ENCODE measurements around the gene KNL1.
"Not testable (repeated sequence)": the region's sequence is repeated elsewhere in the genome, so short reads cannot be mapped to it uniquely, and the experiment has no call there.

The KNL1 gene

GRCh38 chr15:40650479-40650878 lies 56.4 kb downstream of the KNL1 start:
- DNase-seq (ENCODE audit: low read depth in 2 of 2): no peak
- H3K4me3 ChIP-seq (replicated peaks in 1 of 2; ENCODE audit: low read depth in 2 of 2, low read length in 2 of 2): no peak overlapping the region
- TF ChIP-seq CTCF (IDR thresholded peaks at IDR 0.05; ENCODE audit: low read depth, low read length): no peak

DNA sequence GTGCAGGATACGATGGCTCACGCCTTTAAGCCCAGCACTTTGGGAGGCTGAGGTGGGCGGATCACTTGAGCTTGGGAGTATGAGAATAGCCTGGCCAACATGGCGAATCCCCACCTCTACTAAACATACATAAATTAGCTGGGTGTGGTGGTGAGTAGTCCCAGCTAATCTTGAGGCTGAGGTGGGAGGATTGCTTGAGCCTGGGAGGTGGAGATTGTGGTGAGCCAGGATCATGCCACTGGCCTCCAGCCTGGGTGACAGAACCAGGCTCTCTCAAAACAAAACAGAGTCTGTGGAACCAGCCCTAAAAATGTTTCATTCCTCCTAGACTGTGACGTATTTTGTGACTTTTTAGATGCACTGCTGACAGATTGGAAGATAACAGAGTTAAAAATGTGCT lies 66.6 kb downstream of the KNL1 start:
- no peak for TF ChIP-seq CTCF (IDR thresholded peaks at IDR 0.05; ENCODE audit: low read depth, low read length)
- DNase-seq (ENCODE audit: low read depth in 2 of 2): no peak

DNA sequence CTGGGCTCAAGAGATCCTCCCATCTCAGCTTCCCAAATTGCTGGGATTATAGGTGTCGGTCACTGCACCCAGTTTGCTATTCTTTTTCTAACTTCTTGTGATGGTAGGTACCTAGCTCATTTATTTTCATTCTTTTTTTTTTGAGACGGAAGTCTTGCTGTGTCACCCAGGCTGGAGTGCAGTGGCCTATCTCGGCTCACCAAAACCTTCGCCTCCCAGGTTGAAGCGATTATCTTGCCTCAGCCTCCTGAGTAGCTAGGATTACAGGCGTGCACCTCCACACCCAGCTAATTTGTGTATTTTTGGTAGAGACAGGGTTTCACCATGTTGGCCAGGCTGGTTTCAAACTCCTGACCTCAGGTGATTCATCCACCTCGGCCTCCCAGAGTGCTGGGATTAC lies 70.9 kb downstream of the KNL1 start:
- TF ChIP-seq CTCF (IDR thresholded peaks at IDR 0.05; ENCODE audit: low read depth, low read length): no peak
- no peak for DNase-seq (ENCODE audit: low read depth in 2 of 2)
- H3K4me3 ChIP-seq (replicated peaks in 1 of 2; ENCODE audit: low read depth in 2 of 2, low read length in 2 of 2): no peak overlapping the region

More for the DNA sequence above, 66.6 kb downstream of the KNL1 start:
- H3K4me3 ChIP-seq (replicated peaks in 1 of 2; ENCODE audit: low read depth in 2 of 2, low read length in 2 of 2): no peak overlapping the region

DNA sequence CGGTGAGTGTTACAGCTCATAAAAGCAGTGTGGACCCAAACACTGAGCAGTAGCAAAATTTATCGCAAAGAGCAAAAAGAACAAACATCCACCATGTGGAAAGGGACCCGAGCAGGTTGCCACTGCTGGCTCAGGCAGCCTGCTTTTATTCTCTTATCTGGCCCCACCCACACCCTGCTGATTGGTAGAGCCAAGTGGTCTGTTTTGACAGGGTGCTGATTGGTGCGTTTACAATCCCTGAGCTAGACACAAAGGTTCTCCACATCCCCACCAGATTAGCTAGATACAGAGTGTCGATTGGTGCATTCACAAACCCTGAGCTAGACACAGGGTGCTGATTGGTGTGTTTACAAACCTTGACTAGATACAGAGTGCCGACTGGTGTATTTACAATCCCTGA lies 82.2 kb downstream of the KNL1 start:
- H3K4me3 ChIP-seq (replicated peaks in 1 of 2; ENCODE audit: low read depth in 2 of 2, low read length in 2 of 2); DNase-seq (ENCODE audit: low read depth in 2 of 2): not testable (repeated sequence)

- not testable (repeated sequence) for DNase-seq (ENCODE audit: low read depth in 2 of 2); H3K4me3 ChIP-seq (replicated peaks in 1 of 2; ENCODE audit: low read depth in 2 of 2, low read length in 2 of 2)
Measured at GRCh38 chr15:40676906-40677305, 82.9 kb downstream of the KNL1 start.

GRCh38 chr15:40680151-40680550 lies 86.1 kb downstream of the KNL1 start:
- TF ChIP-seq CTCF (IDR thresholded peaks at IDR 0.05; ENCODE audit: low read depth, low read length): no peak
- DNase-seq (ENCODE audit: low read depth in 2 of 2): no peak

GRCh38 chr15:40680959-40681358 lies 86.9 kb downstream of the KNL1 start:
- DNase-seq (ENCODE audit: low read depth in 2 of 2); H3K4me3 ChIP-seq (replicated peaks in 1 of 2; ENCODE audit: low read depth in 2 of 2, low read length in 2 of 2): not testable (repeated sequence)

More at GRCh38 chr15:40680151-40680550, 86.1 kb downstream of the KNL1 start:
- H3K4me3 ChIP-seq (replicated peaks in 1 of 2; ENCODE audit: low read depth in 2 of 2, low read length in 2 of 2): no peak overlapping the region

DNA sequence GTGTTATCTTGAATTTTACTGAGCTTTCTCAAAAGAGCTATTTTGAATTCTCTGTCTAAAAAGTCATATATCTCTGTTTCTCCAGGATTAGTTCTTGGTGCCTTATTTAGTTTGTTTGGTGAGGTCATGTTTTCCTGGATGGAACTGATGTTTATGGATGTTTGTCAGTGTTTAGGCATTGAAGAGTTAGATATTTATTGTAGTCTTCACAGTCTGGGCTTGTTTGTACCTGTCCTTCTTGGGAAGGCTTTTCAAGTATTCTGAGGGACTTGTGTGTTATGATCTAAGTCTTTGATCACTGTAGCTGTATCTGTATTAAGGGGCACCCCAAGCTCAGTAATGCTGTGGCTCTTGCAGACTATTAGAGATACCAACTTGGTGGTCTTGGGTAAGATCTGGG lies 90.3 kb downstream of the KNL1 start:
- H3K4me3 ChIP-seq (replicated peaks in 1 of 2; ENCODE audit: low read depth in 2 of 2, low read length in 2 of 2): no peak overlapping the region
- TF ChIP-seq CTCF (IDR thresholded peaks at IDR 0.05; ENCODE audit: low read depth, low read length): no peak
- DNase-seq (ENCODE audit: low read depth in 2 of 2): no peak

DNA sequence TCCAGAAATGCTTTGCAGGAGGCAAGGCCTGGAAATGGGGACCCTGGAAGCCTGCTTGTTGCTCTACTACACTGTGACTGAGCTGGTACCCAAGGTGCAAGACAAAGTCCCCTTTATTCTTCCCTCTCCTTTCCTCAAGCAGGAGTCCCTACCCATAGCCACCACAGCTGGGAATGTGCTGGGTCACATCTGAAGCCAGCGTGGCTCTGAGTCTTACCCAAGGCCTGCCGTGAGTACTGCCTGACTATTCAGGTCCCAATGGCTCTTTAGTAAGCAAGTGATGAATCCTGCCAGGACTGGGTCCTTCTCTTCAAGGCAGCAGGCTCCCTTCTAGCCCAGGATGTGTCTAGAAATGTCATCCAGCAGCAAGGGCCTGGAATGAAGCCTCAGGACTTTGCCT lies 91.3 kb downstream of the KNL1 start:
- TF ChIP-seq CTCF (IDR thresholded peaks at IDR 0.05; ENCODE audit: low read depth, low read length): no peak
- no peak for DNase-seq (ENCODE audit: low read depth in 2 of 2)
- no peak overlapping the region for H3K4me3 ChIP-seq (replicated peaks in 1 of 2; ENCODE audit: low read depth in 2 of 2, low read length in 2 of 2)

Measured in cardiac fibroblast (primary cell).